HepG2 (cell line): Measurements from ENCODE around the gene APC2. TPM values are rescaled to one million over a fixed set of nuclear protein-coding genes. Genes with fewer than 3 reads are reported as not detected.

ENCODE experiments used
- BRD4 ChIP-seq: sonication (generic); formaldehyde crosslinking; IDR thresholded peaks from 2 replicates; pipeline ENCODE4 v1.4.0; 2020; ENCODE audit warnings: missing genetic modification reagents
- CEBPB ChIP-seq: IDR thresholded peaks from 2 replicates; pipeline ENCODE4 v1.6.1; 2011; ENCODE audit warnings: low read depth, low read length, improper control_type of control experiment, borderline replicate concordance
- HES4 ChIP-seq: sonication (generic); formaldehyde crosslinking; IDR thresholded peaks from 2 replicates; pipeline ENCODE4 v1.9.0; 2021; ENCODE audit warnings: mild to moderate bottlenecking, missing genetic modification reagents, borderline replicate concordance
- HOXA3 ChIP-seq: sonication (generic); formaldehyde crosslinking; IDR thresholded peaks from 2 replicates; pipeline ENCODE4 v1.5.0; 2020; ENCODE audit warnings: missing genetic modification reagents
- JUN ChIP-seq: sonication (generic); formaldehyde crosslinking; IDR thresholded peaks from 2 replicates; pipeline ENCODE4 v1.4.0; 2020; ENCODE audit warnings: mild to moderate bottlenecking, missing genetic modification reagents
- KDM5A ChIP-seq: fragments of 200-600 bp; sonication (generic); IDR thresholded peaks from 2 replicates; pipeline ENCODE4 v1.7.0; 2018; ENCODE audit warnings: antibody characterized with exemption, mild to moderate bottlenecking, low read length, borderline replicate concordance
- MAZ ChIP-seq, 2 experiments: sonication (generic) in 1 of 2; formaldehyde crosslinking in 1 of 2; IDR thresholded peaks; 2 replicates each; pipeline versions ENCODE4 v1.5.0 to v1.6.1; 2012 to 2020; ENCODE audit warnings: low read depth in 2 of 2, mild to moderate bottlenecking in 2 of 2, borderline replicate concordance in 1 of 2, improper control_type of control experiment in 1 of 2, low read length in 1 of 2, missing genetic modification reagents in 1 of 2, moderate library complexity in 1 of 2
- MXI1 ChIP-seq: IDR thresholded peaks from 3 replicates; pipeline ENCODE4 v1.6.1; 2012; ENCODE audit warnings: low read depth, low read length, inconsistent platforms, borderline replicate concordance
- PAWR ChIP-seq: sonication (generic); formaldehyde crosslinking; IDR thresholded peaks from 2 replicates; pipeline ENCODE4 v1.4.0; 2020; ENCODE audit warnings: missing genetic modification reagents, mild to moderate bottlenecking, borderline replicate concordance
- POLR2A ChIP-seq, 2 experiments: IDR thresholded peaks; 2 replicates each; pipeline ENCODE4 v1.6.1; 2011; ENCODE audit warnings: low read depth in 2 of 2, low read length in 2 of 2, mild to moderate bottlenecking in 1 of 2, moderate library complexity in 1 of 2; ENCODE audit not compliant: insufficient read depth in 1 of 2
- SMC3 ChIP-seq: IDR thresholded peaks from 2 replicates; pipeline ENCODE4 v1.6.1; 2011; ENCODE audit warnings: low read length, improper control_type of control experiment
- TAF1 ChIP-seq: sonication (generic); formaldehyde crosslinking; IDR thresholded peaks from 2 replicates; pipeline ENCODE4 v1.4.0; 2020; ENCODE audit warnings: missing genetic modification reagents
- TCF7 ChIP-seq: sonication (generic); IDR thresholded peaks from 2 replicates; pipeline ENCODE4 v1.6.1; 2016; ENCODE audit warnings: antibody characterized with exemption, low read depth
- ZBTB20 ChIP-seq: sonication (generic); formaldehyde crosslinking; IDR thresholded peaks from 2 replicates; pipeline ENCODE4 v1.8.1; 2023; ENCODE audit warnings: missing genetic modification reagents, low read depth, mild to moderate bottlenecking, borderline replicate concordance
- ZNF274 ChIP-seq: sonication (generic); formaldehyde crosslinking; IDR thresholded peaks from 2 replicates; pipeline ENCODE4 v1.5.1; 2020; ENCODE audit warnings: mild to moderate bottlenecking, missing genetic modification reagents
- ZNF33B ChIP-seq: sonication (generic); formaldehyde crosslinking; IDR thresholded peaks from 2 replicates; pipeline ENCODE4 v1.5.1; 2020; ENCODE audit warnings: mild to moderate bottlenecking, missing genetic modification reagents
- ZNF547 ChIP-seq: sonication (generic); formaldehyde crosslinking; IDR thresholded peaks from 2 replicates; pipeline ENCODE4 v1.5.1; 2020; ENCODE audit warnings: mild to moderate bottlenecking, missing genetic modification reagents
- ZSCAN31 ChIP-seq: sonication (generic); formaldehyde crosslinking; IDR thresholded peaks from 2 replicates; pipeline ENCODE4 v1.5.0; 2020; ENCODE audit warnings: low read depth, mild to moderate bottlenecking, missing genetic modification reagents
- polyA plus RNA-seq, 8 experiments: library from polyadenylated mRNA; depleted of rRNA in 3 of 8; stranded (reverse) in 7 of 8; unstranded in 1 of 8; fragments of >200 nt; fragmentation: Illumina TruSeq in 4 of 8; extraction: Trizol in 4 of 8; gene quantifications; 2 replicates each; pipeline versions ENCODE4 v1.2.1 to v1.2.3, GENCODE V29; 2011 to 2016; ENCODE audit warnings: low read depth in 4 of 8, missing spikeins in 1 of 8, mixed read lengths in 1 of 8; ENCODE audit not compliant: insufficient read depth in 1 of 8
- total RNA-seq, 5 experiments: library from RNA; depleted of rRNA; stranded (reverse); fragments of >200 nt; fragmentation: Illumina TruSeq; extraction: Trizol; gene quantifications; 2 replicates each; pipeline ENCODE4 v1.2.3, GENCODE V29; 2016; ENCODE audit warnings: low read depth in 1 of 5
- TF ChIP-seq, protein P1 (sequence below): sonication (generic); formaldehyde crosslinking; IDR thresholded peaks from 2 replicates; pipeline ENCODE4 v1.8.0; 2022; ENCODE audit warnings: missing genetic modification reagents, mild to moderate bottlenecking, inconsistent platforms, borderline replicate concordance
- TF ChIP-seq, protein P2 (sequence below): sonication (generic); formaldehyde crosslinking; IDR thresholded peaks from 2 replicates; pipeline ENCODE4 v1.4.0; 2020; ENCODE audit warnings: missing genetic modification reagents
- TF ChIP-seq, protein P3 (sequence below): sonication (generic); formaldehyde crosslinking; IDR thresholded peaks from 2 replicates; pipeline ENCODE4 v1.8.0; 2022; ENCODE audit warnings: mild to moderate bottlenecking, missing genetic modification reagents
- TF ChIP-seq, protein P4 (sequence below): IDR thresholded peaks from 2 replicates; pipeline ENCODE4 v1.6.1; 2012; ENCODE audit warnings: inconsistent platforms

APC2 gene
- total and polyA plus RNA-seq, 2 of the 13 experiments (the other 11 are each of a cell fraction or from before 2014, with no cell fraction given): 0.08 to 0.22 TPM

DNA sequence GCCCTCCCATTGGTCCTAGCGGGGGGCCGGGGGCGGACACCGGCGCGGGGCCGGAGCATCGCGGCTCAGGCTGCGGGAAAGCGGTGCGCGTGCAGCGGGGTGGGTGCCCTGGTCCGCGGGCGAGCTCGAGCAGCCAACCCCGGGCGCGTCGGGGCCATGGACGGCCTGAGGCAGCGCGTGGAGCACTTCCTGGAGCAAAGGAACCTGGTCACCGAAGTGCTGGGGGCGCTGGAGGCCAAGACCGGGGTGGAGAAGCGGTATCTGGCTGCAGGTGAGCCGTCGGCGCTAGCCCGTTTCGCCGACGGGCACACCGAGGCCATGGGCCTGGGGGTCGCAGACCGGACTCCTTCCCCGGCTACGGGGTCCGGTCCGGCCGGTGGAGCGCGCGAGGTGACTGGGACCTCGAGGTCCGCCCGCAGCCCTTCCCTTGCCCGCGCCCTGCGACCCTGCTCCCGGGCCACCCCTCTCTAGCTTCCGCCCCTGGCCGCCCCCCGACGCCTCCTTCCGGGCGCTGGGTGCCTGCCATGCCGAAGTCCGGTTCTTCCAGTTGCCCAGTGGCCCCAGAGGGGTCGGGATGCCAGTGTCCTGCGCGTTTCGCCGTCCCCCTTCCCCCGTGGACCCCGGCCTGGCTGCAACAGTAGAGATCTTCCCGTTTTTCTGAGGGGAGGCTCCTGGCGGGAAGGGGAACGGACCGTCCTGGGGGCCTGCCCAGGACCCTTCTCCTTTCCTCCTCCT lies 41.4 kb downstream of the APC2 start, which contains the start of gene REEP6 (continued):
- TF ChIP-seq, protein P1, sequence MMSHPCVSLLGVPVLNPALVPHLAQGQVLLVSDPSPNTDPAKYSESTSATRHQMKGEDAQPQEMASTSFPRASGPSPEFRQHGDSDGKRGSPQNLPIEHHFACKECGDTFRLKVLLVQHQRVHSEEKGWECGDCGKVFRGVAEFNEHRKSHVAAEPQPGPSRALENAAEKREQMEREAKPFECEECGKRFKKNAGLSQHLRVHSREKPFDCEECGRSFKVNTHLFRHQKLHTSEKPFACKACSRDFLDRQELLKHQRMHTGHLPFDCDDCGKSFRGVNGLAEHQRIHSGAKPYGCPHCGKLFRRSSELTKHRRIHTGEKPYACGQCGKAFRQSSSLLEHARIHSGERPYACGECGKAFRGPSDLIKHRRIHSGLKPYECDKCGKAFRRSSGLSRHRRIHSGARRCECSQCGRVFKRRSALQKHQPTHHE: 0 out of 2 replicates have a peak, but pooled peaks have one; percentile 46
- TF ChIP-seq BRD4 (CRISPR knock-in tag) (peak; percentile 43; the same call in 1 of the 2 replicates), ZBTB20 (no peak), TCF7 (no peak), KDM5A (no peak), PAWR (CRISPR knock-in tag) (no peak), JUN (CRISPR knock-in tag) (no peak), MXI1 (peak; percentile 74; the same call in 1 of the 3 replicates), HOXA3 (peak; percentile 68), CEBPB (no peak), MAZ (IDR thresholded peaks at IDR 0.05; ENCODE audit: borderline replicate concordance, low read depth, low read length) (no peak; the same call in 1 of the 2 replicates), MAZ (CRISPR knock-in tag; IDR thresholded peaks at IDR 0.05; ENCODE audit: low read depth) (peak; percentile 58; the same call in 1 of the 2 replicates), ZNF547 (CRISPR knock-in tag) (peak; percentile 60; the same call in 1 of the 2 replicates), TAF1 (CRISPR knock-in tag) (peak; percentile 80), ZNF33B (CRISPR knock-in tag) (peak; percentile 80; the same call in 1 of the 2 replicates), ZSCAN31 (CRISPR knock-in tag) (peak; percentile 80), SMC3 (no peak), ZNF274 (CRISPR knock-in tag) (no peak; the same call in 1 of the 2 replicates), POLR2A (IDR thresholded peaks at IDR 0.05; ENCODE audit: insufficient read depth in 1 of 2, low read depth in 2 of 2, low read length in 2 of 2) (peak; percentile 50 to 96; a peak in 3 of 4 replicates), HES4 (CRISPR knock-in tag) (0 out of 2 replicates have a peak, but pooled peaks have one; percentile 53)
- TF ChIP-seq, protein P2, sequence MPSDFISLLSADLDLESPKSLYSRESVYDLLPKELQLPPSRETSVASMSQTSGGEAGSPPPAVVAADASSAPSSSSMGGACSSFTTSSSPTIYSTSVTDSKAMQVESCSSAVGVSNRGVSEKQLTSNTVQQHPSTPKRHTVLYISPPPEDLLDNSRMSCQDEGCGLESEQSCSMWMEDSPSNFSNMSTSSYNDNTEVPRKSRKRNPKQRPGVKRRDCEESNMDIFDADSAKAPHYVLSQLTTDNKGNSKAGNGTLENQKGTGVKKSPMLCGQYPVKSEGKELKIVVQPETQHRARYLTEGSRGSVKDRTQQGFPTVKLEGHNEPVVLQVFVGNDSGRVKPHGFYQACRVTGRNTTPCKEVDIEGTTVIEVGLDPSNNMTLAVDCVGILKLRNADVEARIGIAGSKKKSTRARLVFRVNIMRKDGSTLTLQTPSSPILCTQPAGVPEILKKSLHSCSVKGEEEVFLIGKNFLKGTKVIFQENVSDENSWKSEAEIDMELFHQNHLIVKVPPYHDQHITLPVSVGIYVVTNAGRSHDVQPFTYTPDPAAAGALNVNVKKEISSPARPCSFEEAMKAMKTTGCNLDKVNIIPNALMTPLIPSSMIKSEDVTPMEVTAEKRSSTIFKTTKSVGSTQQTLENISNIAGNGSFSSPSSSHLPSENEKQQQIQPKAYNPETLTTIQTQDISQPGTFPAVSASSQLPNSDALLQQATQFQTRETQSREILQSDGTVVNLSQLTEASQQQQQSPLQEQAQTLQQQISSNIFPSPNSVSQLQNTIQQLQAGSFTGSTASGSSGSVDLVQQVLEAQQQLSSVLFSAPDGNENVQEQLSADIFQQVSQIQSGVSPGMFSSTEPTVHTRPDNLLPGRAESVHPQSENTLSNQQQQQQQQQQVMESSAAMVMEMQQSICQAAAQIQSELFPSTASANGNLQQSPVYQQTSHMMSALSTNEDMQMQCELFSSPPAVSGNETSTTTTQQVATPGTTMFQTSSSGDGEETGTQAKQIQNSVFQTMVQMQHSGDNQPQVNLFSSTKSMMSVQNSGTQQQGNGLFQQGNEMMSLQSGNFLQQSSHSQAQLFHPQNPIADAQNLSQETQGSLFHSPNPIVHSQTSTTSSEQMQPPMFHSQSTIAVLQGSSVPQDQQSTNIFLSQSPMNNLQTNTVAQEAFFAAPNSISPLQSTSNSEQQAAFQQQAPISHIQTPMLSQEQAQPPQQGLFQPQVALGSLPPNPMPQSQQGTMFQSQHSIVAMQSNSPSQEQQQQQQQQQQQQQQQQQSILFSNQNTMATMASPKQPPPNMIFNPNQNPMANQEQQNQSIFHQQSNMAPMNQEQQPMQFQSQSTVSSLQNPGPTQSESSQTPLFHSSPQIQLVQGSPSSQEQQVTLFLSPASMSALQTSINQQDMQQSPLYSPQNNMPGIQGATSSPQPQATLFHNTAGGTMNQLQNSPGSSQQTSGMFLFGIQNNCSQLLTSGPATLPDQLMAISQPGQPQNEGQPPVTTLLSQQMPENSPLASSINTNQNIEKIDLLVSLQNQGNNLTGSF (CRISPR knock-in tag): peak; percentile 48; the same call in 1 of the 2 replicates
- TF ChIP-seq, protein P3, sequence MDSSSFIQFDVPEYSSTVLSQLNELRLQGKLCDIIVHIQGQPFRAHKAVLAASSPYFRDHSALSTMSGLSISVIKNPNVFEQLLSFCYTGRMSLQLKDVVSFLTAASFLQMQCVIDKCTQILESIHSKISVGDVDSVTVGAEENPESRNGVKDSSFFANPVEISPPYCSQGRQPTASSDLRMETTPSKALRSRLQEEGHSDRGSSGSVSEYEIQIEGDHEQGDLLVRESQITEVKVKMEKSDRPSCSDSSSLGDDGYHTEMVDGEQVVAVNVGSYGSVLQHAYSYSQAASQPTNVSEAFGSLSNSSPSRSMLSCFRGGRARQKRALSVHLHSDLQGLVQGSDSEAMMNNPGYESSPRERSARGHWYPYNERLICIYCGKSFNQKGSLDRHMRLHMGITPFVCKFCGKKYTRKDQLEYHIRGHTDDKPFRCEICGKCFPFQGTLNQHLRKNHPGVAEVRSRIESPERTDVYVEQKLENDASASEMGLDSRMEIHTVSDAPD (CRISPR knock-in tag): peak; percentile 65; the same call in 1 of the 2 replicates
- TF ChIP-seq, protein P4, sequence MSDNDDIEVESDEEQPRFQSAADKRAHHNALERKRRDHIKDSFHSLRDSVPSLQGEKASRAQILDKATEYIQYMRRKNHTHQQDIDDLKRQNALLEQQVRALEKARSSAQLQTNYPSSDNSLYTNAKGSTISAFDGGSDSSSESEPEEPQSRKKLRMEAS: peak; percentile 82
